Right lobe of liver (tissue), 4 donors: ENCODE measurements around the gene HIRA.

Experiments used
- CTCF ChIP-seq, 4 donors: fragments of 200-600 bp in 3 of 4; fragments of 450-650 bp in 1 of 4; IDR thresholded peaks; one replicate each; pipeline versions ENCODE4 v1.5.1 to v1.8.0; 2016 to 2022; ENCODE audit warnings: antibody characterized with exemption in 4 of 4, mild to moderate bottlenecking in 2 of 4
- POLR2A ChIP-seq: fragments of 450-650 bp; IDR thresholded peaks from one replicate; pipeline ENCODE4 v1.6.1; 2017; ENCODE audit warnings: antibody characterized with exemption, mild to moderate bottlenecking
- donor health status: DM: no; HTN: no; CAD: no.
- donor health status: DM: no; HTN: no; CAD: no.
- donor health status: DM: no; HTN: yes; CAD: no.

- TF ChIP-seq CTCF (IDR thresholded peaks at IDR 0.05) (no peak), POLR2A (no peak)
These were observed 33.4 kb upstream of the HIRA start for GRCh38 chr22:19464975-19465374.
